ENCODE data around the gene ZNF862.
"Not testable (repeated sequence)": the region's sequence is repeated elsewhere in the genome, so short reads cannot be mapped to it uniquely, and the experiment has no call there.

ZNF862 gene

DNA sequence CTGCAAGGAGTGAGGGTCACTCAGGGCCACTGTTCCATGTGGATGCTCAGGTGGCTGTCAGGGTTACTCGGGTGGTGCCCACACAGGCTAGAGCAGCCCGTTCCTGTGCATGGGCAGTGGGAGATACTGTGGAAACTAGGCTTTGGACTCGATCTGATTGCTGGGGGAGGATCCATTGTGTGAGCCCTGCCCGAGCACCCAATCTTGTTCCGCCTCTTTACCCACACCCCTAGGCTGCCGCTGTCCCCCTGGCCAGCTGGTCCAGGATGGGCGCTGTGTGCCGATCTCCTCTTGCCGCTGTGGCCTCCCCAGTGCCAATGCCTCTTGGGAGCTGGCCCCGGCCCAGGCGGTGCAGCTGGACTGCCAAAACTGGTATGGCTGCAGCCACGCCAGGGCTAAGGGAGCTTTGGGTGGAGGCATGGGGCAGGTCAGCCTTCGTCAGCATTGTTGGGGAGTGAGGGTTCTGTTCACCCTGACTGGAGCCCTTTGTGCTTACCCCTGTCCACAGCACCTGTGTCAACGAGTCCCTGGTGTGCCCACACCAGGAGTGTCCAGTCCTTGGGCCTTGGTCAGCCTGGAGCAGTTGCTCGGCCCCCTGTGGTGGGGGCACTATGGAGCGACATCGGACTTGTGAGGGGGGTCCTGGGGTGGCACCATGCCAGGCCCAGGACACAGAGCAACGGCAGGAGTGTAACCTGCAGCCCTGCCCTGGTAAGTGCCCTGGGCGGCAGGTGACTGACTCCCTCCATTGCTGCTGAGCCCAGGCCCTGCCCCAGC lies 12.4 kb upstream of the ZNF862 start:
- no peak for DNase-seq

DNA sequence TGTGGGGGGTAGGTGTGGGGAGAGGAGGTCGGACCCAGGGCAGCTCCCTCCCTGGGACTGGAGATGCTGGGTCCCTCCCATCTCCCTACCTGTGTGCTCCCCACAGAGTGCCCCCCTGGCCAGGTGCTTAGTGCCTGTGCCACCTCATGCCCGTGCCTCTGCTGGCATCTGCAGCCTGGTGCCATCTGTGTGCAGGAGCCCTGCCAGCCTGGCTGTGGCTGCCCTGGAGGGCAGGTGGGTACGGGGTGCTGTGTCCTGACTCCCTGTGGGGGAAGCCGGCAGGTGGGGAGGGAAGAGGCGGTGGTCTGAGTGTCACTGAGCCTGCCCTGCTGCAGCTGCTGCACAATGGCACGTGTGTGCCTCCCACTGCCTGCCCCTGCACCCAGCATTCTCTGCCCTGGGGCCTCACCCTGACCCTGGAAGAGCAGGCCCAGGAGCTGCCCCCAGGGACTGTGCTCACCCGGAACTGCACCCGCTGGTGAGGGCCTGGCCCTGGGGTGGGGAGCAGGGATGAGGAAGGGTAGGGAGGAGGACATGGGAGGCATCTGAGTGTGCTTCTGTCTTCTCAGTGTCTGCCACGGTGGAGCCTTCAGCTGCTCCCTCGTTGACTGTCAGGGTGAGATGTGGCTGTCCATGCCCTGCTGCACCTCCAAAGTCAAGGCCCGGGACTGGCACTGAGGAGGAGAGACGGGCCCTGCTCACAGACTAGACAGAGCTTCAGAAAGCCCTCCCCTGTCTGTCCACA lies 11.7 kb upstream of the ZNF862 start:
- DNase-seq, result no peak

DNA sequence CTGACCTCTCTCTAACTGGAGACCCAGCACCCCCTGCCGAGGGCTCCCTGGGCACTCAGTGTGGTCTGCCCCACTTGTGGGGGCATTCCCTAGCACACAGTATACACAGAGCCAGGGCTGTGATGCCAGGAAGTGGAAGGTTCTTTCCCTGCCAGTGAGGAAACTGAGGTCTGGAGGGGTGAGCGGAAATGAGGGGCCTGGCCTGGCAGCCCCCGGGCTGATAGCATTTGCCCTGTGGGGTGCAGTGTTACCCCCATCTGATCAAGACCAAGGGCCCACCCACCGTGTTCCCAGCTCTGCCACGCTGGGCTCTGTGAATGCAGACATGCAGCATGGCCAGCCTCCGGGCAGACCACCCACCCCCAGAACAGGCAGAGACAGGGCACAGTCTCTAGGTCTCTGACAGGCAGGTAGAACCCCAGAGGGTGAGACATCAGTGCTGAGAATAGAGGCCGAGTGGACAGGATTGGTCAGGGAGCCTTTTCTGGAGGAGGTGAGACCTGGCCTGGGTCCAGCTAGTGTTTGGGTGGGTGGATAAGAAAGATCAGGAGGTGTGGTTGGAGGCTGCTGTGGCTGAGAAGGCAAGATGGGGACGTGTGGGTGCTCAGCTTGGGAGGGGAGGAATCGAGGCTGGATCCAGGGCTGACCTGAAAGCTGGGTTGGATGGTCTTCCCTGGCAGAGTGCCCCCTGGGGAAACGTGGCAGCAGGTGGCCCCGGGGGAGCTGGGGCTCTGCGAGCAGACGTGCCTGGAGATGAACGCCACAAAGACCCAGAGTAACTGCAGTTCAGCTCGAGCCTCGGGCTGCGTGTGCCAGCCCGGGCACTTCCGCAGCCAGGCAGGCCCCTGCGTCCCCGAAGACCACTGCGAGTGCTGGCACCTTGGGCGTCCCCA lies 10.8 kb upstream of the ZNF862 start:
- DNase-seq, result peak in 1 of 2 experiments; percentile 35

GRCh38 chr7:149828357-149829309 lies 9.5 kb upstream of the ZNF862 start:
- DNase-seq, result no peak

- not testable (repeated sequence) for DNase-seq
Observed at GRCh38 chr7:149830527-149830926, 7.6 kb upstream of the ZNF862 start.

- DNase-seq, result no peak
Observed at GRCh38 chr7:149830997-149831740, 7.0 kb upstream of the ZNF862 start.

DNA sequence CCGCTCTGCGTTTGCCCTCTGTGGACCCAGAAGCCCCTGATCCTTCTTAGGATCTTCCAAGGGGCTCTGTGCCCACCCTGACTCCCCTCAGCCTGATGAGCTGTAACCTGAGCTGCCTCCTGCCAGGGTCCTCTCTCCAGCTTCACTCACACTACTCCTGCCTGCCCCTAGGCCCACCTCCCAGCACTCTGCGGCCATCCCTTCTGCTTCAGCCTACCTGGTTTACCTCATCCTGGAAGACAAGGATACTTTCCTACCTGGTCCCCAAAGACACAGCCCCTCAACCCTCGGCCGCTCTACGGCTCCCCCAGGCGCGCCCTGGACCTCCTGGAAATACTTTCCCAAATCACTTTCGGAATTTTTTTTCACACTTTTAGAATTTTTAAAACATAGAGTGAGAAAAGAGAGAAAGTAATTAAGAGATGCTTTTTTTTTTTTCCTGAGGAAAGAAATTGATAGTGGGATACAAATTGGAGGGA lies 6.4 kb upstream of the ZNF862 start:
- DNase-seq, result no peak

DNA sequence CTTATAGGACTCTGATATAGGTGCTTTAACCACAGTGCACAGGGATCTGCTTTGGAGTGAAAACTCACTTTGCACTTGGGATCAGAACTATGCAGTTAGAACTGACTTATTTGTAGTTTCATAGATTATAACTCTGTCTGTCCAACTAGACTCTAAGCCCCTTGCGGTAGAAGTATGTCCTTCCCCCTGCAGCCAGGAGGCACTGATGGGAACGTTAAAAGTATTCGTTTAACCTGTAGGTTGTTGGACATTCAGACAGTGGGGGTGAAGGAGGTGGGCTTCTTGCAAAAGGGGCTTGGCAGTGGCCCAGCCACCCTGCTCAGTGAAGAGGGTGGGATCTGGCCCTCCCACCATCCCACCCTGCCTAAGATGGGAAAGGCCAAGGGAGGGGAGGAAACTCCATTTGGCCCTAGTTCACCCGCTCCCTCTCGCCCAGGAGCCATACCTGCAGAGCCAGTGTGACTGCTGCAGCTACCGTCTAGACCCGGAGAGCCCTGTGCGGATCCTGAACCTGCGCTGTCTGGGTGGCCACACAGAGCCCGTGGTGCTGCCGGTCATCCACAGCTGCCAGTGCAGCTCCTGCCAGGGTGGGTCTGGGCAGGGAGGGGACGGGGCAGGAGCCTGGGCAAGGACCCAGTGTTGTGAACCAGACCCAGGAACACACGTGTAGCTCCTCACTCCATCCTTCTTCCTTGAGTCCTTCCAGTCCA lies 5.7 kb upstream of the ZNF862 start:
- no peak for DNase-seq

DNA sequence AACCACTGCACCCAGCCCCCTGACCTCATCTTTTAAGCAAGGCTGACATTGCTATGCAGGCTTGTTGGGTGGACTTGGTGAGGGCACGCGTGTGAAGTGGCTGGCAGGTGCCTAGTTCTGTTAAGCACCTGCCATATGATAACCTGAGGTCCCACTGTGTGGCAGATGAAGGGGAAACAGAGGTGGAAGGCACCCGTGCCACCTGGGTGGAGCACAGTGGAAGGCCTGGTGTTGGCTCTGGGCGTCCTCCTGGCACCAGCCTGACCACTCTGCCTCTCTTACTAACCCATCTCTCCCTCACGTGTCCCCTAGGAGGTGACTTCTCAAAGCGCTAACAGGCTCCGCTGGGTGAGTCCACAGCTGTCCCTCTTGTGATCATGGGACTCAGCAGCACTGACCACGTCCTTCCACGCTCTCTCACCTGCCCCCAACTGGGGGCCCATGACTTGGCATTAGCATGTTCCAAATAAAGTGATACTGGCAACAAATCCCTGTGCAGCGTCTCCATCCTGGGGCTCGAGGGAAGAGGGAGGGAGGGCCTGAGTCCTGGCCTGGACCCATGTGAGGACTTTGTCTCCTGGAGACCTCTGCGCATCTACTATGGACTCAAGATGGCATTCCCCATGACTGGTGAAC lies 4.6 kb upstream of the ZNF862 start:
- no peak for DNase-seq

DNA sequence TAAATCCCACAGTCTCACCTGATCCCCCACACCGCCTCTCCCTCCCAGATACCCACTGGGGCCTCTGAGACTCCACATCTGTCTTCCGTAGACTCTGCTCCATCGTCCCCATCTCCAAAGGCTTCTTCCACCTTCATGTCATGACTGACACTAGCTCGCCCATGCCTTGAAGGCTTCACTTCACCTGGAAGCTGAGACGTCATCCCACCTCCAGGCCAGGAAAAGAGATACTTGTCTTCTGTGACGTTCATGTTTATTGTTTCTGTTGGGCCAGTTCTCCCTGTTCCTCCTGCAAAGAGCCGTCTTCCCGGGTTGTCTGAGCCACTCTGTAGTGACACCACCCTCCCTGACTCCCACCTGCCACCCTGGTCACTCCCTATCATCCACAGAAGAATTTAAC lies 3.6 kb upstream of the ZNF862 start:
- no peak for DNase-seq

GRCh38 chr7:149836434-149836833 lies 1.7 kb upstream of the ZNF862 start:
- DNase-seq, result no peak

DNA sequence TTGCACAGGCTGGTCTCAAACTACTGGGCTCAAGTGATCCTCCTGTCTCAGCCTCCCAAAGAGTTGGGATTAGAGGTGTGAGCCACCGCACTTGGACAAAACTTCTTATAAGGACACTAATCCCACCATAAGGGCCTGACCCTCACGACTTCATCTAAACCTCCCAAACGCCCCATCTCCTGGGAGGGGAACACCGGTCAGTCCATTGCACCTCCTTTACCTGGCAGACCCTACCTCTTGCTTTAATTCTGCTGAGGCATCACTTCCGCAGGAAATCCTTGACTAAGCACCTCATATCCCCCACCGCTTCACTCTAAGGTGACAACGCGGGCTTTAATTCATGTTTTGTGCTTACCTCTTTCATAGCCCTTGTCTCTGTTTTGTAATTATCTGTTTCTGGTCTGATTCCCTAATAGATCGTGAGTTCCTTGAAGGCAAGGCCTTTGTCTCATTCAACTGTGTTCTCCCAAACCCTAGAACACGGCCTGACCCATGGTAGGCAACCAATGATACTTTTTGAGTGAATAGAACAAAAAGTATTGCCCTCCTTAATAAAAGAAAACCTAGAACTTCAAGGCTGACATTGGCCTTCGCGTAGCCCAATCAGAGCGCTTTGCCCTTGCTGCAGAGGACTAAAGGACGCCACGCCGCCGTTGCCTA lies 481 bp upstream of the ZNF862 start:
- DNase-seq, result no peak

GRCh38 chr7:149838992-149839408 lies 825 bp downstream of the ZNF862 start:
- peak in 1 of 2 experiments; percentile 49 for DNase-seq

- DNase-seq, result no peak
Observed at GRCh38 chr7:149839933-149840332, 1.8 kb downstream of the ZNF862 start.

DNA sequence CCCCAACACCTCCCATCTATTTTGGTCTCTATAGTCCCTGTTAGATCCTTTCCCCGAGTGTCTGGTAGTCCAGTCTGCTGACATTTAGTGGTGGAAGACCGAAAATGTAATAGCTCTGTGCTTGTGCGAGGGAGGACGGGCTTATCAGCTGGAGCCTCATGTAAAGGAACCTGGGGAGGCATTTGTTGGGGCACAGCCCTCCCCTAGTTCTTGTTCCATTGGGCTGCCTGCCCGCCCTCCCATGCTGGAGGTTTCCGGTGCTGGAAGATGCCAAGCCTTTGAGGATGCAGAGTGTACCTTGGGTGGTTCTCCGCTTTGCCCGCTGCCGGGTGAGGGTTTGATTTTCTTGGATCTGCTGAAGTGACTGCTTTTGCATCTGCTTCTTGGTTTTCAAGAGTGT lies 5.4 kb downstream of the ZNF862 start:
- DNase-seq, result no peak

GRCh38 chr7:149844445-149844844 lies 6.3 kb downstream of the ZNF862 start:
- DNase-seq, result no peak

GRCh38 chr7:149845257-149845980 lies 7.2 kb downstream of the ZNF862 start:
- no peak for DNase-seq

- no peak for DNase-seq
Observed at GRCh38 chr7:149846021-149846420, 7.8 kb downstream of the ZNF862 start.

Data from NCI-H524 (cell line).